ENCODE results near the gene EFCAB6. TPM values are rescaled to one million over a fixed set of nuclear protein-coding genes. Genes with fewer than 3 reads are reported as not detected.

Gene EFCAB6
- total RNA-seq, 1 donor from 2014 or later, result 7.0 TPM

- TF ChIP-seq CTCF (IDR thresholded peaks at IDR 0.05; ENCODE audit: unreplicated experiment), result no peak
- H3K27me3 Mint-ChIP-seq, result no peaks in the 10 kb centered on the region
- H3K9me3 Mint-ChIP-seq (ENCODE audit: low read depth), result no peaks in the 10 kb centered on the region
- no peak overlapping the region for H3K27ac Mint-ChIP-seq
- no peak overlapping the region for H3K4me3 Mint-ChIP-seq (ENCODE audit: low read depth)
- DNase-seq (ENCODE audit: low spot score, unreplicated experiment), result no peak
- H3K4me1 Mint-ChIP-seq (ENCODE audit: low read depth), result no peaks in the 10 kb centered on the region
- no peaks in the 10 kb centered on the region for H3K36me3 Mint-ChIP-seq (ENCODE audit: insufficient read depth)
Measured at GRCh38 chr22:43507235-43507634, 304.9 kb downstream of the EFCAB6 start.

- H3K27ac Mint-ChIP-seq, result no peak overlapping the region
- no peak for DNase-seq (ENCODE audit: low spot score, unreplicated experiment)
- H3K4me3 Mint-ChIP-seq (ENCODE audit: low read depth), result no peak overlapping the region
- H3K36me3 Mint-ChIP-seq (ENCODE audit: insufficient read depth), result no peaks in the 10 kb centered on the region
- no peaks in the 10 kb centered on the region for H3K27me3 Mint-ChIP-seq
- TF ChIP-seq CTCF (IDR thresholded peaks at IDR 0.05; ENCODE audit: unreplicated experiment), result no peak
- H3K4me1 Mint-ChIP-seq (ENCODE audit: low read depth), result peaks cover 6% of the 10 kb centered on the region
- H3K9me3 Mint-ChIP-seq (ENCODE audit: low read depth), result no peaks in the 10 kb centered on the region
Measured at GRCh38 chr22:43506487-43506886, 305.6 kb downstream of the EFCAB6 start.

- H3K27me3 Mint-ChIP-seq, result no peaks in the 10 kb centered on the region
- no peak for TF ChIP-seq CTCF (IDR thresholded peaks at IDR 0.05; ENCODE audit: unreplicated experiment)
- no peak overlapping the region for H3K27ac Mint-ChIP-seq
- H3K36me3 Mint-ChIP-seq (ENCODE audit: insufficient read depth), result no peaks in the 10 kb centered on the region
- H3K9me3 Mint-ChIP-seq (ENCODE audit: low read depth), result no peaks in the 10 kb centered on the region
- no peak overlapping the region for H3K4me3 Mint-ChIP-seq (ENCODE audit: low read depth)
- peaks cover 6% of the 10 kb centered on the region for H3K4me1 Mint-ChIP-seq (ENCODE audit: low read depth)
- DNase-seq (ENCODE audit: low spot score, unreplicated experiment), result no peak
Measured at GRCh38 chr22:43505896-43506295, 306.2 kb downstream of the EFCAB6 start.

GRCh38 chr22:43505423-43505822 lies 306.7 kb downstream of the EFCAB6 start:
- no peak overlapping the region for H3K27ac Mint-ChIP-seq

GRCh38 chr22:43504666-43505261 lies 307.3 kb downstream of the EFCAB6 start:
- H3K27ac Mint-ChIP-seq, result no peak overlapping the region
- H3K36me3 Mint-ChIP-seq (ENCODE audit: insufficient read depth), result no peaks in the 10 kb centered on the region
- H3K9me3 Mint-ChIP-seq (ENCODE audit: low read depth), result no peaks in the 10 kb centered on the region
- DNase-seq (ENCODE audit: low spot score, unreplicated experiment), result no peak
- TF ChIP-seq CTCF (IDR thresholded peaks at IDR 0.05; ENCODE audit: unreplicated experiment), result no peak
- H3K27me3 Mint-ChIP-seq, result no peaks in the 10 kb centered on the region
- H3K4me3 Mint-ChIP-seq (ENCODE audit: low read depth), result no peak overlapping the region
- H3K4me1 Mint-ChIP-seq (ENCODE audit: low read depth), result peaks cover 6% of the 10 kb centered on the region

More at GRCh38 chr22:43505423-43505822, 306.7 kb downstream of the EFCAB6 start:
- no peak for DNase-seq (ENCODE audit: low spot score, unreplicated experiment)
- Mint-ChIP-seq H3K9me3 (ENCODE audit: low read depth) (no peaks in the 10 kb centered on the region), H3K36me3 (ENCODE audit: insufficient read depth) (no peaks in the 10 kb centered on the region), H3K27me3 (no peaks in the 10 kb centered on the region), H3K4me3 (ENCODE audit: low read depth) (no peak overlapping the region), H3K4me1 (ENCODE audit: low read depth) (peaks cover 6% of the 10 kb centered on the region)
- TF ChIP-seq CTCF (IDR thresholded peaks at IDR 0.05; ENCODE audit: unreplicated experiment), result no peak
